Astrocyte (in vitro differentiated cells and primary cell): ENCODE data around the gene DIAPH3. TPM values are rescaled to one million over a fixed set of nuclear protein-coding genes. Genes with fewer than 3 reads are reported as not detected.

Experiments used
- DNase-seq: peaks from one replicate; pipeline ENCODE4 v3.0.0-alpha.2; 2010; ENCODE audit warnings: low read depth
- FAIRE-seq: peaks from 2 replicates; lab custom pipeline; 2011; peaks lifted over from hg19 to GRCh38; lab: Jason Lieb, UNC
- H2AFZ ChIP-seq: 2 replicates; pipeline ENCODE4 v1.6.0; 2012; ENCODE audit warnings: low read depth, low read length, inconsistent platforms
- H3K27ac ChIP-seq: 2 replicates; pipeline ENCODE4 v1.5.1; 2011; ENCODE audit warnings: low read depth, low read length, inconsistent platforms
- H3K27me3 ChIP-seq: 2 replicates; pipeline ENCODE4 v1.6.0; 2011; ENCODE audit warnings: low read length, inconsistent platforms; ENCODE audit not compliant: insufficient read depth
- H3K36me3 ChIP-seq: 2 replicates; pipeline ENCODE4 v1.5.1; 2011; ENCODE audit warnings: low read length, inconsistent platforms; ENCODE audit not compliant: insufficient read depth
- H3K4me1 ChIP-seq: 2 replicates; pipeline ENCODE4 v1.5.1; 2011; ENCODE audit warnings: low read length, inconsistent platforms; ENCODE audit not compliant: insufficient read depth
- H3K4me2 ChIP-seq: 2 replicates; pipeline ENCODE4 v1.6.0; 2012; ENCODE audit warnings: low read length, inconsistent platforms
- H3K4me3 ChIP-seq: 2 replicates; pipeline ENCODE4 v1.5.1; 2011; ENCODE audit warnings: low read depth, mild to moderate bottlenecking, low read length, inconsistent platforms; ENCODE audit not compliant: insufficient read depth
- H3K79me2 ChIP-seq: 2 replicates; pipeline ENCODE4 v1.6.0; 2012; ENCODE audit warnings: mild to moderate bottlenecking, low read length, inconsistent platforms; ENCODE audit not compliant: insufficient read depth
- H3K9ac ChIP-seq: 2 replicates; pipeline ENCODE4 v1.6.0; 2012; ENCODE audit warnings: mild to moderate bottlenecking, low read length, inconsistent platforms
- H3K9me3 ChIP-seq: 2 replicates; pipeline ENCODE4 v1.5.1; 2012; ENCODE audit warnings: low read depth, mild to moderate bottlenecking, low read length, inconsistent platforms; ENCODE audit not compliant: insufficient read depth
- H4K20me1 ChIP-seq: 2 replicates; pipeline ENCODE4 v1.6.0; 2012; ENCODE audit warnings: low read length, inconsistent platforms; ENCODE audit not compliant: insufficient read depth
- H3K27ac Mint-ChIP-seq: one replicate; pipeline ENCODE4 v1.8.0; 2021; ENCODE audit warnings: mild to moderate bottlenecking, mixed read lengths; ENCODE audit not compliant: unreplicated experiment
- H3K27me3 Mint-ChIP-seq: one replicate; pipeline ENCODE4 v1.8.0; 2021; ENCODE audit warnings: low read depth, mixed read lengths; ENCODE audit not compliant: unreplicated experiment
- H3K36me3 Mint-ChIP-seq: one replicate; pipeline ENCODE4 v1.8.0; 2021; ENCODE audit warnings: low read depth, mixed read lengths; ENCODE audit not compliant: unreplicated experiment
- H3K4me1 Mint-ChIP-seq: one replicate; pipeline ENCODE4 v1.8.0; 2021; ENCODE audit warnings: low read depth, mixed read lengths; ENCODE audit not compliant: unreplicated experiment
- H3K4me3 Mint-ChIP-seq: one replicate; pipeline ENCODE4 v1.8.0; 2021; ENCODE audit warnings: mild to moderate bottlenecking, moderate library complexity, mixed read lengths; ENCODE audit not compliant: unreplicated experiment
- H3K9me3 Mint-ChIP-seq: one replicate; pipeline ENCODE4 v1.8.0; 2021; ENCODE audit warnings: mild to moderate bottlenecking, mixed read lengths; ENCODE audit not compliant: unreplicated experiment
- EZH2 ChIP-seq: IDR thresholded peaks from 2 replicates; pipeline ENCODE4 v1.6.1; 2012; ENCODE audit warnings: mild to moderate bottlenecking, low read length, inconsistent platforms; ENCODE audit not compliant: insufficient read depth
- total RNA-seq: library from RNA; stranded (reverse); gene quantifications from 2 replicates; pipeline ENCODE4 v1.2.1, GENCODE V29; 2021
- TF ChIP-seq, protein P1 (sequence below): IDR thresholded peaks from 2 replicates; pipeline ENCODE4 v1.5.1; 2011; ENCODE audit warnings: low read depth, mild to moderate bottlenecking, inconsistent platforms, low read length, moderate library complexity; ENCODE audit not compliant: insufficient read depth

Gene DIAPH3
- total RNA-seq, 1 donor from 2014 or later, result 19.0 TPM

DNA sequence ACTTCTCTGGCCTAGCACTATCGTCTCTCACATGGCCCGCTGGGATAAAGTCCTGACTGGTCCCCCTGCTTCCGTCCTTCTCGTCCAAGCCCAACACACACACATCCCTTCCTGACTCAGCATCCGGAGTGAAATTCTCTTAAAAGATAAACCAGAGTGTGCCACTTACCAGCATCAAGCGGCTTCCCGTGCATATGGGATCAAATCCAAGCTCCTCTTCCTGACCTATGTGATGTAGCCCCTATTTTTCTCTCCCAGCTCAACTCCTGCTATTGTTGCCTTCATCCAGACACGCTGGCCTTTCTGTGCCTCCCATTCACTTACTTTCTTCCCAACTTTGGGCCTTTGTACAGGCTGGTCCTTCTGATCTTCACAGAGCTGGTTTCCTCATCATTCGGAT, 530.4 kb downstream of the DIAPH3 start:
- DNase-seq (no peak), FAIRE-seq (no peak)
- Histone ChIP-seq H3K4me1 (no peaks in the 10 kb centered on the region), H3K27ac (no peak overlapping the region), H3K4me3 (no peak overlapping the region), H3K4me2 (no peak overlapping the region), H3K9ac (no peak overlapping the region), H3K79me2 (no peaks in the 10 kb centered on the region), H4K20me1 (no peaks in the 10 kb centered on the region), H3K27me3 (no peaks in the 10 kb centered on the region), H3K9me3 (no peaks in the 10 kb centered on the region), H2AFZ (no peak overlapping the region), H3K36me3 (no peaks in the 10 kb centered on the region)
- no peaks in the 10 kb centered on the region for H3K4me1 Mint-ChIP-seq
- no peaks in the 10 kb centered on the region for H3K9me3 Mint-ChIP-seq
- no peaks in the 10 kb centered on the region for H3K36me3 Mint-ChIP-seq
- no peak overlapping the region for H3K4me3 Mint-ChIP-seq
- TF ChIP-seq, protein P1, sequence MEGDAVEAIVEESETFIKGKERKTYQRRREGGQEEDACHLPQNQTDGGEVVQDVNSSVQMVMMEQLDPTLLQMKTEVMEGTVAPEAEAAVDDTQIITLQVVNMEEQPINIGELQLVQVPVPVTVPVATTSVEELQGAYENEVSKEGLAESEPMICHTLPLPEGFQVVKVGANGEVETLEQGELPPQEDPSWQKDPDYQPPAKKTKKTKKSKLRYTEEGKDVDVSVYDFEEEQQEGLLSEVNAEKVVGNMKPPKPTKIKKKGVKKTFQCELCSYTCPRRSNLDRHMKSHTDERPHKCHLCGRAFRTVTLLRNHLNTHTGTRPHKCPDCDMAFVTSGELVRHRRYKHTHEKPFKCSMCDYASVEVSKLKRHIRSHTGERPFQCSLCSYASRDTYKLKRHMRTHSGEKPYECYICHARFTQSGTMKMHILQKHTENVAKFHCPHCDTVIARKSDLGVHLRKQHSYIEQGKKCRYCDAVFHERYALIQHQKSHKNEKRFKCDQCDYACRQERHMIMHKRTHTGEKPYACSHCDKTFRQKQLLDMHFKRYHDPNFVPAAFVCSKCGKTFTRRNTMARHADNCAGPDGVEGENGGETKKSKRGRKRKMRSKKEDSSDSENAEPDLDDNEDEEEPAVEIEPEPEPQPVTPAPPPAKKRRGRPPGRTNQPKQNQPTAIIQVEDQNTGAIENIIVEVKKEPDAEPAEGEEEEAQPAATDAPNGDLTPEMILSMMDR, result no peak
- TF ChIP-seq EZH2, result no peak
- no peak overlapping the region for H3K27ac Mint-ChIP-seq
- H3K27me3 Mint-ChIP-seq, result no peaks in the 10 kb centered on the region

DNA sequence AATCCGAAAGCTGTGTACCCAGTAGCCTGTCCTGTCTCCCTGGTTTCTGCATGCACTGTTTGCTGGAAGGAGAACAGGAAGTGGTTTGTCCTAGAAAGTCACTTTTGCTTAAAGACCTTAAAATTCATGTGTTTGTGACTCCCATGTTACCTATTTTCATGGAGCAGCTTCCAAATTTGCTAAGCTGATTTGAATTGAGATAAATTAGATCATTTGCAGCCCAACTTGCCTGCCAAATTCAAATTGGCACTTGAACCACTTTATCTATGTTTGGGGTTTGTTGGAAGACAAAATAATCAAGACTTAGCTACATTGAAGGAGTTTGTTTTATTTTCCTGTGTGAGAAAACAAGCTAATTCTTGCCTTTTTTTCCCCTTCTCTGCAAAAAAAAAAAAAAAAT, 532.5 kb downstream of the DIAPH3 start:
- H3K4me1 Mint-ChIP-seq, result no peaks in the 10 kb centered on the region
- Histone ChIP-seq H3K79me2 (no peaks in the 10 kb centered on the region), H3K9me3 (no peaks in the 10 kb centered on the region), H3K27ac (no peak overlapping the region), H3K36me3 (no peaks in the 10 kb centered on the region), H3K4me2 (no peak overlapping the region), H3K27me3 (no peaks in the 10 kb centered on the region), H3K9ac (no peak overlapping the region), H2AFZ (no peak overlapping the region), H3K4me1 (no peaks in the 10 kb centered on the region), H4K20me1 (no peaks in the 10 kb centered on the region), H3K4me3 (no peak overlapping the region)
- H3K27ac Mint-ChIP-seq, result no peak overlapping the region
- DNase-seq (no peak), FAIRE-seq (no peak)
- no peaks in the 10 kb centered on the region for H3K9me3 Mint-ChIP-seq
- H3K36me3 Mint-ChIP-seq, result no peaks in the 10 kb centered on the region
- H3K4me3 Mint-ChIP-seq, result no peak overlapping the region
- no peak for TF ChIP-seq EZH2
- TF ChIP-seq, protein P1, result no peak
- no peaks in the 10 kb centered on the region for H3K27me3 Mint-ChIP-seq

GRCh38 chr13:59625111-59625510, 538.6 kb downstream of the DIAPH3 start:
- no peaks in the 10 kb centered on the region for H4K20me1 ChIP-seq
- no peak for FAIRE-seq
- TF ChIP-seq EZH2, result no peak
- TF ChIP-seq, protein P1, result no peak
- H3K27me3 Mint-ChIP-seq, result peaks cover 2% of the 10 kb centered on the region
- H2AFZ ChIP-seq, result no peak overlapping the region
- H3K79me2 ChIP-seq, result no peaks in the 10 kb centered on the region
- H3K27ac Mint-ChIP-seq, result no peak overlapping the region
- H3K36me3 ChIP-seq, result no peaks in the 10 kb centered on the region
- peaks cover 6% of the 10 kb centered on the region for H3K9me3 Mint-ChIP-seq
- no peaks in the 10 kb centered on the region for H3K4me1 ChIP-seq
- no peaks in the 10 kb centered on the region for H3K9me3 ChIP-seq
- H3K27me3 ChIP-seq, result no peaks in the 10 kb centered on the region
- no peak overlapping the region for H3K4me3 ChIP-seq
- H3K4me1 Mint-ChIP-seq, result peaks cover 5% of the 10 kb centered on the region
- no peaks in the 10 kb centered on the region for H3K36me3 Mint-ChIP-seq
- H3K9ac ChIP-seq, result no peak overlapping the region
- H3K4me3 Mint-ChIP-seq, result no peak overlapping the region
- H3K27ac ChIP-seq, result no peak overlapping the region
- H3K4me2 ChIP-seq, result no peak overlapping the region
- no peak for DNase-seq
